ENCODE results near the gene NUP54.
A peak's percentile ranks its signal among the peaks of the same experiment; 100 is the strongest.

The NUP54 gene

GRCh38 chr4:76147454-76148141 is 599 bp downstream of the NUP54 start:
- DNase-seq (ENCODE audit: low read depth), result peak; percentile 88

GRCh38 chr4:76144546-76144945 is 3.7 kb downstream of the NUP54 start:
- DNase-seq (ENCODE audit: low read depth), result no peak

- no peak for DNase-seq (ENCODE audit: low read depth)
Measured at GRCh38 chr4:76141241-76141640, 7.0 kb downstream of the NUP54 start.

GRCh38 chr4:76127754-76128153 is 20.4 kb downstream of the NUP54 start:
- DNase-seq (ENCODE audit: low read depth), result no peak

GRCh38 chr4:76125816-76126215 is 22.4 kb downstream of the NUP54 start:
- no peak for DNase-seq (ENCODE audit: low read depth)

GRCh38 chr4:76120199-76120598 is 28.0 kb downstream of the NUP54 start:
- DNase-seq (ENCODE audit: low read depth), result no peak

- DNase-seq (ENCODE audit: low read depth), result no peak
Measured at GRCh38 chr4:76117536-76117935, 30.7 kb downstream of the NUP54 start.

- no peak for DNase-seq (ENCODE audit: low read depth)
Measured at GRCh38 chr4:76116821-76117220, 31.4 kb downstream of the NUP54 start.

GRCh38 chr4:76108467-76109181 is 39.6 kb downstream of the NUP54 start:
- peak; percentile 59 for DNase-seq (ENCODE audit: low read depth)

- no peak for DNase-seq (ENCODE audit: low read depth)
Measured at GRCh38 chr4:76106442-76106841, 41.8 kb downstream of the NUP54 start.

GRCh38 chr4:76105652-76106051 is 42.5 kb downstream of the NUP54 start:
- DNase-seq (ENCODE audit: low read depth), result peak; percentile 4

GRCh38 chr4:76096076-76096475 is 52.1 kb downstream of the NUP54 start:
- no peak for DNase-seq (ENCODE audit: low read depth)

GRCh38 chr4:76095568-76095967 is 52.6 kb downstream of the NUP54 start:
- DNase-seq (ENCODE audit: low read depth), result no peak

- peak; percentile 8 for DNase-seq (ENCODE audit: low read depth)
Measured at GRCh38 chr4:76091052-76091451, 57.1 kb downstream of the NUP54 start.

GRCh38 chr4:76090241-76090691 is 57.9 kb downstream of the NUP54 start:
- DNase-seq (ENCODE audit: low read depth), result peak; percentile 91

- no peak for DNase-seq (ENCODE audit: low read depth)
Measured at GRCh38 chr4:76088719-76089118, 59.5 kb downstream of the NUP54 start.

GRCh38 chr4:76087007-76087769 is 61.0 kb downstream of the NUP54 start:
- DNase-seq (ENCODE audit: low read depth), result peak; percentile 72

- DNase-seq (ENCODE audit: low read depth), result no peak
Measured at GRCh38 chr4:76084542-76084941, 63.7 kb downstream of the NUP54 start.

GRCh38 chr4:76083386-76083988 is 64.7 kb downstream of the NUP54 start:
- no peak for DNase-seq (ENCODE audit: low read depth)

- no peak for DNase-seq (ENCODE audit: low read depth)
Measured at GRCh38 chr4:76078033-76078613, 70.1 kb downstream of the NUP54 start.

- DNase-seq (ENCODE audit: low read depth), result no peak
Measured at GRCh38 chr4:76074993-76075600, 73.1 kb downstream of the NUP54 start.

- no peak for DNase-seq (ENCODE audit: low read depth)
Measured at GRCh38 chr4:76074468-76074867, 73.7 kb downstream of the NUP54 start, which contains the start of gene ART3. ART3 (plus strand) TSS chr4:76074709; CDS start chr4:76075890, 1,181 bp downstream.

All from ELR (cell line).